K562 (cell line): ENCODE measurements around the gene CAPN8. TPM values are rescaled to one million over a fixed set of nuclear protein-coding genes. Genes with fewer than 3 reads are reported as not detected.

Experiments
- ATAC-seq: fragments of 200-7000 bp; cut with Tn5 transposase; 3 replicates; pipeline ENCODE4 v1.9.1; 2020; ENCODE audit warnings: moderate library complexity
- BruUV-seq: library from RNA; stranded (reverse); fragments of 400-500 nt; replicated peaks from 2 replicates; lab custom pipeline; 2021; lab: Mats Ljungman, UMichigan
- CTCF ChIA-PET: fragments of 300-600 bp; formaldehyde crosslinking; extraction: SDS; loops from one replicate; lab custom pipeline; 2021; ENCODE audit warnings: low intra/inter-chr PET ratio; lab: Yijun Ruan, JAX
- POLR2A ChIA-PET: fragments of 300-600, 350-650 bp; sonication (Branson Sonifier 250); formaldehyde crosslinking; extraction: SDS; loops from one replicate; lab custom pipeline; 2021; ENCODE audit warnings: antibody characterized with exemption, inconsistent platforms; lab: Yijun Ruan, JAX
- DNase-seq, 4 experiments: peaks; one replicate each; pipeline versions ENCODE4 v3.0.0 to v3.0.0-alpha.2; 2011 to 2018; ENCODE audit warnings: low spot score in 3 of 4, mixed read lengths in 3 of 4; ENCODE audit errors: extremely low read depth in 1 of 4
- FAIRE-seq: peaks from 2 replicates; lab custom pipeline; 2011; peaks lifted over from hg19 to GRCh38; lab: Jason Lieb, UNC
- H2AFZ ChIP-seq: 2 replicates; pipeline ENCODE4 v1.6.0; 2011; ENCODE audit warnings: low read depth, low read length, control low read depth, inconsistent platforms
- H3K27ac ChIP-seq: fragments of 200-600 bp; 3 replicates; pipeline ENCODE4 v1.8.0; 2011; ENCODE audit warnings: low read depth, mild to moderate bottlenecking, control low read depth, inconsistent platforms, low read length, moderate library complexity, mixed read lengths; ENCODE audit errors: extremely low read depth
- H3K27me3 ChIP-seq, 2 experiments: fragments of 300-600 bp in 1 of 2; 2 replicates in 1 of 2; 3 replicates in 1 of 2; pipeline versions ENCODE4 v1.6.0 to v1.8.0; 2011; ENCODE audit warnings: inconsistent platforms in 2 of 2, low read length in 2 of 2, mild to moderate bottlenecking in 1 of 2, mixed read lengths in 1 of 2, moderate library complexity in 1 of 2; ENCODE audit not compliant: control insufficient read depth in 2 of 2, insufficient read depth in 2 of 2
- H3K36me3 ChIP-seq: fragments of 300-600 bp; 3 replicates; pipeline ENCODE4 v1.8.0; 2011; ENCODE audit warnings: mild to moderate bottlenecking, low read length, inconsistent platforms; ENCODE audit not compliant: control insufficient read depth, insufficient read depth
- H3K4me1 ChIP-seq, 2 experiments: fragments of 200-600 bp in 1 of 2; replicated peaks in 1 of 2; 2 replicates in 1 of 2; 3 replicates in 1 of 2; pipeline versions ENCODE4 v1.5.1 to v1.8.0; 2011; ENCODE audit warnings: inconsistent platforms in 2 of 2, low read length in 2 of 2, mild to moderate bottlenecking in 1 of 2, mixed read lengths in 1 of 2, moderate library complexity in 1 of 2; ENCODE audit not compliant: control insufficient read depth in 2 of 2, insufficient read depth in 2 of 2
- H3K4me2 ChIP-seq: 2 replicates; pipeline ENCODE4 v1.6.1; 2011; ENCODE audit warnings: low read length, control low read depth, inconsistent platforms, mixed read lengths; ENCODE audit not compliant: insufficient read depth
- H3K4me3 ChIP-seq: fragments of 200-600 bp; sonication (generic), shearing (Covaris generic); 2 replicates; pipeline ENCODE4 v1.5.1; 2016; ENCODE audit warnings: control low read depth, inconsistent platforms
- H3K79me2 ChIP-seq: fragments of 200-600 bp; 3 replicates; pipeline ENCODE4 v1.8.0; 2011; ENCODE audit warnings: low read length, inconsistent platforms; ENCODE audit not compliant: control insufficient read depth, insufficient read depth
- H3K9ac ChIP-seq, 2 experiments: 2 replicates each; pipeline versions ENCODE4 v1.6.0 to v1.6.1; 2011; ENCODE audit warnings: low read depth in 2 of 2, low read length in 2 of 2, control low read depth in 1 of 2, inconsistent platforms in 1 of 2, mild to moderate bottlenecking in 1 of 2, mixed read lengths in 1 of 2; ENCODE audit not compliant: insufficient read depth in 1 of 2
- H3K9me1 ChIP-seq: one replicate; pipeline ENCODE4 v1.6.0; 2011; ENCODE audit warnings: inconsistent platforms, mild to moderate bottlenecking, low read length, moderate library complexity; ENCODE audit not compliant: control insufficient read depth, insufficient read depth
- H3K9me3 ChIP-seq: replicated peaks from 2 replicates; pipeline ENCODE4 v1.5.1; 2011; ENCODE audit warnings: low read depth, low read length, inconsistent platforms; ENCODE audit not compliant: control insufficient read depth, insufficient read depth
- H4K20me1 ChIP-seq: replicated peaks from 2 replicates; pipeline ENCODE4 v1.6.1; 2011; ENCODE audit warnings: low read length, inconsistent platforms, mixed read lengths; ENCODE audit not compliant: control insufficient read depth, insufficient read depth
- CBFA2T3 ChIP-seq: fragments of 450-650 bp; IDR thresholded peaks from 2 replicates; pipeline ENCODE4 v1.6.1; 2017
- CREM ChIP-seq: IDR thresholded peaks from 2 replicates; pipeline ENCODE4 v1.6.1; 2014; ENCODE audit warnings: antibody characterized with exemption, low read depth
- FOSL1 ChIP-seq: fragments of 200-800 bp; sonication (Bioruptor generic); conservative IDR thresholded peaks from 2 replicates; pipeline ENCODE4 v1.6.1; 2016; ENCODE audit warnings: missing genetic modification characterization, missing compliant biosample characterization
- GABPA ChIP-seq: fragments of 200-800 bp; sonication (Bioruptor generic); conservative IDR thresholded peaks from 2 replicates; pipeline ENCODE4 v1.6.1; 2016; ENCODE audit warnings: low read depth, missing genetic modification characterization, missing compliant biosample characterization
- NFE2L1 ChIP-seq: fragments of 450-650 bp; IDR thresholded peaks from 2 replicates; pipeline ENCODE4 v1.6.1; 2016; ENCODE audit warnings: missing genetic modification characterization, low read depth, mild to moderate bottlenecking, missing compliant biosample characterization, moderate library complexity, borderline replicate concordance
- NR2C2 ChIP-seq, 2 experiments: fragments of 200-800 bp in 1 of 2; sonication (Bioruptor generic) in 1 of 2; sonication (generic) in 1 of 2; formaldehyde crosslinking in 1 of 2; IDR thresholded peaks; 2 replicates each; pipeline versions ENCODE4 v1.6.1 to v1.8.0; 2016 to 2022; ENCODE audit warnings: mild to moderate bottlenecking in 1 of 2, missing compliant biosample characterization in 1 of 2, missing genetic modification characterization in 1 of 2, missing genetic modification reagents in 1 of 2
- SNRNP70 ChIP-seq: fragments of 200-400 bp; formaldehyde crosslinking; optimal IDR thresholded peaks from 2 replicates; pipeline ENCODE3; 2017; ENCODE audit warnings: low read depth, low read length
- WGBS: fragments of 100-300 bp; shearing (Covaris generic); methylation state at CpG from one replicate; pipeline ENCODE4 v1.1.6; 2016; ENCODE audit warnings: low coverage, mixed read lengths; ENCODE audit not compliant: insufficient coverage; ENCODE audit errors: missing lambda C conversion rate; 5-methylcytosine and 5-hydroxymethylcytosine counted together
- in situ Hi-C: fragments of 300-500 bp; cut with MboI; formaldehyde crosslinking; loops from 4 replicates; pipeline ENCODE4 v1.15.0; 2018; ENCODE audit warnings: inconsistent platforms, mixed read lengths
- intact Hi-C: fragments of 100-400 bp; cut with micrococcal nuclease; formaldehyde crosslinking; loops from 2 replicates; pipeline ENCODE4 v1.14.2; 2022
- polyA plus RNA-seq, 8 experiments: library from polyadenylated mRNA; depleted of rRNA in 4 of 8; stranded (reverse) in 5 of 8; unstranded in 3 of 8; fragments of >200 nt; fragmentation: Nextera tagmentation in 2 of 8; fragmentation: Illumina TruSeq in 1 of 8; extraction: Ambion mirVana in 2 of 8; extraction: Trizol in 1 of 8; gene quantifications; 2 replicates each; pipeline versions ENCODE4 v1.2.1 to v1.2.3, GENCODE V29; 2011 to 2014; ENCODE audit warnings: inconsistent platforms in 1 of 8, missing spikeins in 1 of 8
- total RNA-seq, 7 experiments: library from RNA; depleted of rRNA in 6 of 7; stranded (reverse); fragments of >200 nt in 6 of 7; fragmentation: Illumina TruSeq in 2 of 7; extraction: Trizol in 2 of 7; gene quantifications; 2 replicates each; pipeline versions ENCODE4 v1.2.1 to v1.2.3, GENCODE V29; 2011 to 2021; ENCODE audit warnings: low replicate concordance in 1 of 7

Gene CAPN8
- total and polyA plus RNA-seq, 9 of the 15 experiments (the other 6 are each of a cell fraction or from before 2014, with no cell fraction given): 0.06 TPM; not detected in 8

- no peaks in the 10 kb centered on the region for H3K36me3 ChIP-seq
- no peak overlapping the region for H3K9ac ChIP-seq
- no peaks in the 10 kb centered on the region for H3K9me3 ChIP-seq
- H3K27me3 ChIP-seq: peaks cover 9 to 42% of the 10 kb centered on the region in 2 experiments; a peak in 3 of 5 replicates
- no peaks in the 10 kb centered on the region for H3K9me1 ChIP-seq
- 0% methylated on average over 4 of the region's 4 CpGs for WGBS
- FAIRE-seq: no peak
- DNase-seq: peak in 1 of 4 experiments; percentile 13
- ChIA-PET CTCF (no interaction called here), POLR2A (interaction anchor here (0.6 kb wide), 1 partner anchor 434 kb away, joined by 3 read pairs; no protein-coding TSS in a partner anchor)
- no peak overlapping the region for H3K27ac ChIP-seq
- no peaks in the 10 kb centered on the region for H3K4me1 ChIP-seq
- in situ Hi-C loops (no loop called here), intact Hi-C loops (no loop called here)
- H2AFZ ChIP-seq: no peak overlapping the region
- H4K20me1 ChIP-seq: no peaks in the 10 kb centered on the region; the same call in 1 of the 2 replicates
- no peak overlapping the region for H3K4me2 ChIP-seq
- no peaks in the 10 kb centered on the region for H3K79me2 ChIP-seq
- TF ChIP-seq NFE2L1 (tag) (no peak), SNRNP70 (no peak), FOSL1 (tag) (peak; percentile 34; the same call in 1 of the 2 replicates), CREM (peak; percentile 66), NR2C2 (CRISPR knock-in tag; IDR thresholded peaks at IDR 0.05) (no peak), NR2C2 (tag; IDR thresholded peaks at IDR 0.05) (peak; percentile 15; the same call in 1 of the 2 replicates), GABPA (peak; percentile 43; the same call in 1 of the 2 replicates), CBFA2T3 (peak; percentile 24; the same call in 1 of the 2 replicates)
- H3K4me3 ChIP-seq: no peak overlapping the region
- BruUV-seq: no TSS peak
- no peak; the same call in 2 of the 3 replicates for ATAC-seq
Observed at GRCh38 chr1:223504741-223505140, 160.8 kb downstream of the CAPN8 start.
